Measurements from ENCODE around the gene DYRK2.
A peak's percentile ranks its signal among the peaks of the same experiment; 100 is the strongest.

DYRK2 gene

GRCh38 chr12:67647181-67647798, 1.3 kb upstream of the DYRK2 start:
- DNase-seq = peak; percentile 66

DNA sequence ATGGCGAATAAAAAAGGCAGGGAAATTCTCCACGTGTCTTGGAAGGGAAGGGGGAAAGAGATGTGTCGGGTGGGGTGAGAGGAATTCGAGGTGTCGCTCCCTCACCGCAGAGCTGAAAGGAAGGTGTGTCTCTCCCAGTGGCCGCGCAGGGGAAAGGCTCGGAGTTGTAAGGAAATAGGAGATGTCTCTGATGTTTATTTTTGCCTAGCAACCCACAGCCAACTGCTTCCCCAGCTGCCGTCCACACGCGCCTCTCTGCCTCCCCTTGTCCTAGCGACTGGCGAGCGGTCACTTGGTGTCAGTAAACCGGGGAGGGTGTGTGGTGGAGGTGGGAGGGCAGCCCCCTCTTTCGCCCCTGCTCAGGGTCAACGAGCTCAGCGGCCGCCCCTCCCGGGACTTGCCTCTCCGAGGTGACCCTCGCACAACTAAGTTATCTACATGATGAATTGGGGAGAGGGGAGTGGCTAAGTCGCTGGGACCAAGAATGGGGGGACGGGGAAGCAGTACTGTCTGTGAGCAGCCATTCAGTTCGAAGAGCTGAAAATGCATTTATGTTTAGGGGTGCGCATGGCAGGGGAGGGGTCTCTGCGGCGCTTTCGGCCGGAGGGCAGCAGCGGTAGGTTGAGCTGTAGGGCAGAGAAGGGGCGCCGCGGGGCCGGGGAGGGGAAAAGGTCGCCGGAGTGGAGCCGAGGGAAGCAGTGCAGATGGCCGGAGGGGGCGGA, 585 bp upstream of the DYRK2 start:
- peak; percentile 77 for DNase-seq

- no peak for DNase-seq
Measured at GRCh38 chr12:67649261-67649569, 670 bp downstream of the DYRK2 start.

DNA sequence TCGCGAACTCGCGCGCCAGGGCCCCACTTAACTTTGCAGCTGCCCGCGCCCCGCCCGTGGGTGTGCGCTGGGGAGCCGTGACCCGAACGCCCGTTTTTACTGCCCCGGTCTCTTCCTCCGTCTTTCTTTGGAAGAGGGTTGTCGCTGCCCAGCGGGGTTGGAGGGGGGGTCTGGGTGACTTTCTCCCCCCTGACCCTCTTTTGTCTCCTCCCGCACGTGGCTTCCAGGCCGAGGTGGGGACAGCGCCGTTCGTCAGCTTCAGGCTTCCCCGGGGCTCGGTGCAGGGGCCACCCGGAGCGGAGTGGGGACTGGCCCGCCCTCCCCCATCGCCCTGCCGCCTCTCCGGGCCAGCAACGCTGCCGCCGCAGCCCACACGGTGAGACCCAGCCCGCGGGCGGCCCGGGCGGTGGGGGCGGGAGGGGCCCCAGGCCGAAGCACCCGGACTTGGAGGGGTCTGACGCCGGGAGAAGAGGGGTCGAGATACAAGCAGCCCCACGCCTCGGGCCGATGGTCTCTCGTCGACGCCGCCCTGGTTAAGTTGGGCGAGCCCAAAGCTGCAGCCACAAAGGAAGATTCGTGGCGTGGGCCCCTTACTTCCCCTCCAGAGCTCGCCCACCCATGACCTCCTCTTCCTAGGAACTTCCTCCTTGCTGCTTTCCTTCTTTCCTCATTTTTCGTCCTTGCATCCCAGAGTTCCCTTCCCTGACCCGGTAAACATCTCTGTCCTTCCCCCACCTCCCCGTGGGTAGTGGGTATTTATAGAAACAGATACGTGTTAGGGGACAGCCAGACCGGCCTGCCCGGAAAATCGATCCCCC, 1.2 kb downstream of the DYRK2 start:
- DNase-seq = peak; percentile 80

DNA sequence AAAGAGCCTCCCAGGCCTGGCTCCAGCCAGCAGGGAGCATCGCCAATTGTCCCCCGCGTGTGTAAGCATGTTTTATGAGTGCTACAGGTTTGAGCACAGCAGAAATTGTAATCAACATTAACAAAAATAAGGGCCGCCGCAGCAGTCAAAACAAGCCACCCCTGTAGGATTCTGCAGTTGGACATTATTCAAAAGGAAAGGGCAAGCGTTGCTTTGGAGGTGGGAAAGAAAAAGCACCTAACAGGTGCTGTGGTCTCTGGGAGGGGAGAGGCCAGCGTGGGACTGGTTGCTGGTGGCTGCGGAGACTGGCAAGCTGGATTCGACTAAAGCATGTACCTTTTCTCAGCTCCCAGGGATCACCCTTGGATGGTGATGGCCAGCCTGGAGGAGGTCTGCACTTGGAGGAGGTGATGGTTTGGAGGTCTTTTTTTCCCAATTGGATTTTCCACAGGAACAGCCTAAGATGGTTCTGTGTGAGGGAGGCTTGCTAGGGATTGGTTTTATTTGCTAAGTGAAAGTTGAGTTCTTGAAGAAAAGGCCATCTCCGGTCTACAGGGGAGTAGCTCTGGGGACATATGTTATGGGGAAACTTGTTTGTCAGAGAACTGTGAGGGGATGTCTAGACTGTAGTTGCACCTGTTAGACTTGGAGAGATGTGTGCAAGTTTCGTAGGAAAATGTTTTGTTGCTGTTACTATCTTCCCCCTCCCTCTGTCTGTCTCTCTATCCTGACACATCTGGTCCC, 2.0 kb downstream of the DYRK2 start:
- DNase-seq = peak; percentile 65

- DNase-seq = peak; percentile 67
Measured at GRCh38 chr12:67651132-67651695, 2.7 kb downstream of the DYRK2 start.

DNA sequence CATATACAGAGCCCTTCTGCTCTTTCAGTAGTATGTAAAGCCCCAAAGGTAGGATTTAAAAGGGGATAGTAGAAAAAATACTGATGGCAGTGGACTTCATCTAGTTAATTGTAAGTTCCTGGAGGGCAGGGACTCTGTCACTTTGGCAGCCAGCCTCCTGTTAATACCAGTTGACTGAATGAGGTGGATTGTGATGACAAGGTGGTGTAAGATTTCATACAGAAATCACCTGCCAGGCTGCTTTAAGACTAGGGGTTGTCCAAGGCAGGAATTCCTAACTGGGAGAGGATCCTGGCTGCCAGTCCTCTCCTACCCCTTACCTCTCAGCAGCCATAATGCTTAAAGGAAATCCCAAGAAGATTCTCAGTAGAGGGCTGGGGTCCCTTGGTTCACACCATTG, 7.3 kb downstream of the DYRK2 start:
- no peak for DNase-seq

- DNase-seq = no peak
Measured at GRCh38 chr12:67656251-67656650, 7.7 kb downstream of the DYRK2 start.

- DNase-seq = no peak
Measured at GRCh38 chr12:67658486-67658885, 9.9 kb downstream of the DYRK2 start.

DNA sequence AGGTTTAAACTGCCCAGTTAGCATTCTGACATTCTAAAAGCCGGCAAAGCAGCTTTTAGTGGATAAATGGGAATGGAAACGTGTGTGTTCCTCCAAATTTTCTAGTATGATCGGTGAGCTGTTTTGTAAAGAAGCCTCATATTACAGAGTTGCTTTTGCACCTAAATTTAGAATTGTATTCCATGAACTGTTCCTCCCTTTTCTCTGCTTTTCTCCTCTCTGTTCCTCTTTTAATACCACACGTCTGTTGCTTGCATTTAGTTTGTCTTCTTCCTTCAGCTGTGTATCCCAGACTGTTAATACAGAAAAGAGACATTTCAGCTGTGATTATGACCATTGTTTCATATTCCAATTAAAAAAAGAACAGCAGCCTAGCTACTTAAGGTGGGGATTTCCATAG, 10.7 kb downstream of the DYRK2 start:
- DNase-seq = no peak

DNA sequence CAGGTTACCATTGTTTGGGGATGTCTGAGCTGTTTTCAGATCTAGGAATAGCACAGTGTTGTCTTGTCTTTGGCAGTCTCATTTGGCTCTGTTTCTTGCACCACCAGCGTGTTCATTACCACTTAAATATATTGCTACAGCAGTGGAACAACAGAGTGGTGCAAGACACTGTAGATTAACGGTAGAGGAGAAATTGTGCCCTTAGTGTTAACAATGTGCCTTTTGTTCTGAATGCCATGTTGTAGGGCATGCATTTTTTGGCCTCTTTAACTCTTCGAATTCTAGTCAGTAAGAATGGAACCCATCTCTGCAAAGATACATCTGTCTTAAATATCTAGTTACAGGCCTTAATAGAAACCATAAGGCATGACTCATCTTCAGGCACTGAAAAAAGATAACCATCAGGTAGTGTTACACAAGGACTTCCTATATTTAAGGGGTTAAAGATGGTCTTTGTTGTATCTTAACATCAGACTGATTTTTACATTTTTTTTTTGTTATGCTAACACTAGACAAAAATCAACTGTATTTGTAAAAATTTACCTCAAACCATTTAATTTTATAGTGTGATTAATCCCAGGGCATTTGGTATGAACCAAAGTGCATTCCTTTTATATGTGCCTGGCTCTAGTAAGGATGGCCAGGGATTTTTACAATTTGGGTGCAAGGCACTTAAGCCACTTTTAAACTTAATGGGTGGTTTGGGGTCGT, 12.9 kb downstream of the DYRK2 start:
- no peak for DNase-seq

- no peak for DNase-seq
Measured at GRCh38 chr12:67662910-67663538, 14.5 kb downstream of the DYRK2 start.

DNA sequence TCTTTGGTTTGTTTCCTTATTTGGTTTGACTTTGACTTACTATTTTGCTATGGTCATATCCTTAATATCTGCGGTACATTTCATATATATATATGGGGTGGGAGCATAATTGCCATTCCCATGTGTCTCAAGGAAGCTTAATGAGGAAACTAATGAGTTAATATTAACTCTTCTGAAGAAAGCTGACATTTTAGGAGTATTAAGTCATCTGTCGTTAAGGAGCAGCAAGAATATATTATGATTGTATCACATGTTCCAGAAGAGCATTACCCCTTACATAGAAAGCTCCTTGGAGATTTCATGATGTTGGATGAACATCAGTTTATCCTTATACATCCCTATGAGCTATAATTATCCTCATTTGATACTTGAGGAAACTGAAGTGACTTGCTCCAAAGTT, 15.6 kb downstream of the DYRK2 start:
- DNase-seq = no peak

- no peak for DNase-seq
Measured at GRCh38 chr12:67665679-67666078, 17.1 kb downstream of the DYRK2 start.

DNA sequence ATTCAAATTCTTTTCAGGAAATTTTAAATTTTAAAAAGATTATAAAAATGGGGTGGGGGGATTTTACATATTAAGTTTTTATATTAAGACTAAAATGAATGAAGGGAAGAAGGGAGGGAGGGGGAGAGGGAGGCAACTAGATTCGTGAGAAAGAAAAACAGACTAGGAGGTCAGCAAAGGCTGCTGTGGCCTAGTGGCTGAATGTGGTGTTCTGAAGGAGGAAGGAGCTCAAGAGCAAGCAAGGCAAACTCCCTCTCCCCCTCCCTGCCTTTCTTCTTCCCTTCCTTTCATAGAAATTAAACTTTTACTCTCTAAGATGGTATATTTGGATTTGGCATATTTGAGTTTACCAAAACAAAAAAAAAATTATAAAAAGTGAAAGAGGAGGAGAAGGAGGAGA, 18.1 kb downstream of the DYRK2 start:
- DNase-seq = no peak

- DNase-seq = no peak
Measured at GRCh38 chr12:67667276-67668073, 18.9 kb downstream of the DYRK2 start.

- DNase-seq = no peak
Measured at GRCh38 chr12:67669217-67669933, 20.8 kb downstream of the DYRK2 start.

GRCh38 chr12:67669934-67670631, 21.5 kb downstream of the DYRK2 start:
- no peak for DNase-seq

GRCh38 chr12:67671419-67671818, 22.9 kb downstream of the DYRK2 start:
- no peak for DNase-seq

DNA sequence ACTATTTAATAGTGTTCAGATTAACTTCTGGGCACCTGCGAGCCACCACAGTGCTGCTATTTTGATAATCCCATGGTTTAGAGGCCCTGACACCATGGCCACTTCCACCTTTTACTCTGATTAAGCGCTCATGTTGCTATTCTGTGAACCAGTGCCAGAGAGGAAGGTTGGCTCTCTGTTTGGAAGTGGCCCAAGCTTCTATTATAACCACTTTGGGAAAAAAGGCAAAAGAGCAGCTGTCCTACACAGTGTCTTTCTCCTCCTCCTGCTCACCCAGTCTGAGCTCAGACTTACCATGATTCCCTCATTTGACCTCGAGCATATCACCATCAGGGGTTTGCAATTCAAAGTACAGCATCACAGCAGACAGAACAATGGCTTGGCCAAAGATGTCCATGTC, 23.3 kb downstream of the DYRK2 start:
- no peak for DNase-seq
